HepG2 (cell line): ENCODE results near the gene TOM1L2. TPM values are rescaled to one million over a fixed set of nuclear protein-coding genes. Genes with fewer than 3 reads are reported as not detected.

Experiments used
- ATAD3A ChIP-seq: sonication (generic); formaldehyde crosslinking; IDR thresholded peaks from 2 replicates; pipeline ENCODE4 v1.4.0; 2020; ENCODE audit warnings: missing genetic modification reagents
- CEBPZ ChIP-seq: IDR thresholded peaks from 2 replicates; pipeline ENCODE4 v1.6.1; 2012; ENCODE audit warnings: low read length, improper control_type of control experiment
- CREBL2 ChIP-seq: sonication (generic); formaldehyde crosslinking; IDR thresholded peaks from 2 replicates; pipeline ENCODE4 v1.8.1; 2023; ENCODE audit warnings: missing genetic modification reagents, mild to moderate bottlenecking, borderline replicate concordance
- DMTF1 ChIP-seq: sonication (generic); formaldehyde crosslinking; IDR thresholded peaks from 2 replicates; pipeline ENCODE4 v1.4.0; 2020; ENCODE audit warnings: mild to moderate bottlenecking, missing genetic modification reagents
- GABPB1 ChIP-seq: IDR thresholded peaks from 2 replicates; pipeline ENCODE4 v1.6.1; 2016; ENCODE audit warnings: mild to moderate bottlenecking, missing genetic modification reagents, moderate library complexity, missing compliant biosample characterization
- GLI4 ChIP-seq: sonication (generic); formaldehyde crosslinking; IDR thresholded peaks from 2 replicates; pipeline ENCODE4 v1.5.1; 2020; ENCODE audit warnings: missing genetic modification reagents, mild to moderate bottlenecking, moderate library complexity, borderline replicate concordance
- HDAC2 ChIP-seq: sonication (generic); formaldehyde crosslinking; IDR thresholded peaks from 2 replicates; pipeline ENCODE4 v1.4.0; 2020; ENCODE audit warnings: missing genetic modification reagents
- KLF16 ChIP-seq, 2 experiments: sonication (generic) in 1 of 2; formaldehyde crosslinking in 1 of 2; IDR thresholded peaks; 2 replicates each; pipeline versions ENCODE4 v1.6.1 to v1.8.0; 2016 to 2023; ENCODE audit warnings: missing genetic modification reagents in 2 of 2, missing compliant biosample characterization in 1 of 2
- NFE2 ChIP-seq: sonication (generic); formaldehyde crosslinking; IDR thresholded peaks from 2 replicates; pipeline ENCODE4 v1.4.0; 2020; ENCODE audit warnings: missing genetic modification reagents
- NFKBIZ ChIP-seq: IDR thresholded peaks from 2 replicates; pipeline ENCODE4 v1.6.1; 2018; ENCODE audit warnings: missing genetic modification reagents, missing compliant biosample characterization
- NPAS2 ChIP-seq: sonication (generic); formaldehyde crosslinking; IDR thresholded peaks from 2 replicates; pipeline ENCODE4 v1.8.0; 2022; ENCODE audit warnings: mild to moderate bottlenecking, missing genetic modification reagents, borderline replicate concordance
- RFX1 ChIP-seq: fragments of 450-650 bp; IDR thresholded peaks from 2 replicates; pipeline ENCODE4 v1.6.1; 2017
- SMYD3 ChIP-seq: sonication (generic); formaldehyde crosslinking; IDR thresholded peaks from 2 replicates; pipeline ENCODE4 v1.8.1; 2023; ENCODE audit warnings: mild to moderate bottlenecking, missing genetic modification reagents
- STAT6 ChIP-seq: sonication (generic); formaldehyde crosslinking; IDR thresholded peaks from 2 replicates; pipeline ENCODE4 v1.4.0; 2020; ENCODE audit warnings: missing genetic modification reagents, mild to moderate bottlenecking, borderline replicate concordance
- TP53 ChIP-seq: sonication (generic); formaldehyde crosslinking; conservative IDR thresholded peaks from 2 replicates; pipeline ENCODE4 v1.4.0; 2020; ENCODE audit warnings: missing genetic modification reagents
- ZFX ChIP-seq: sonication (generic); formaldehyde crosslinking; IDR thresholded peaks from 2 replicates; pipeline ENCODE4 v1.4.0; 2020; ENCODE audit warnings: mild to moderate bottlenecking, low read depth, missing genetic modification reagents, moderate library complexity
- ZMAT5 ChIP-seq: sonication (generic); formaldehyde crosslinking; IDR thresholded peaks from 2 replicates; pipeline ENCODE4 v1.5.0; 2020; ENCODE audit warnings: mild to moderate bottlenecking, low read depth, missing genetic modification reagents, borderline replicate concordance
- ZNF101 ChIP-seq: sonication (generic); formaldehyde crosslinking; IDR thresholded peaks from 2 replicates; pipeline ENCODE4 v1.4.0; 2020; ENCODE audit warnings: mild to moderate bottlenecking, low read depth, missing genetic modification reagents, borderline replicate concordance
- ZNF138 ChIP-seq: sonication (generic); formaldehyde crosslinking; IDR thresholded peaks from 2 replicates; pipeline ENCODE4 v1.5.0; 2020; ENCODE audit warnings: mild to moderate bottlenecking, low read depth, missing genetic modification reagents
- ZNF546 ChIP-seq: sonication (generic); formaldehyde crosslinking; conservative IDR thresholded peaks from 2 replicates; pipeline ENCODE4 v1.8.1; 2023; ENCODE audit warnings: mild to moderate bottlenecking, missing genetic modification reagents
- ZNF672 ChIP-seq: sonication (generic); formaldehyde crosslinking; IDR thresholded peaks from 2 replicates; pipeline ENCODE4 v1.8.1; 2022; ENCODE audit warnings: missing genetic modification reagents
- ZNF850 ChIP-seq: sonication (generic); formaldehyde crosslinking; conservative IDR thresholded peaks from 2 replicates; pipeline ENCODE4 v1.9.0; 2021; ENCODE audit warnings: mild to moderate bottlenecking, missing genetic modification reagents
- polyA plus RNA-seq, 8 experiments: library from polyadenylated mRNA; depleted of rRNA in 3 of 8; stranded (reverse) in 7 of 8; unstranded in 1 of 8; fragments of >200 nt; fragmentation: Illumina TruSeq in 4 of 8; extraction: Trizol in 4 of 8; gene quantifications; 2 replicates each; pipeline versions ENCODE4 v1.2.1 to v1.2.3, GENCODE V29; 2011 to 2016; ENCODE audit warnings: low read depth in 4 of 8, missing spikeins in 1 of 8, mixed read lengths in 1 of 8; ENCODE audit not compliant: insufficient read depth in 1 of 8
- total RNA-seq, 5 experiments: library from RNA; depleted of rRNA; stranded (reverse); fragments of >200 nt; fragmentation: Illumina TruSeq; extraction: Trizol; gene quantifications; 2 replicates each; pipeline ENCODE4 v1.2.3, GENCODE V29; 2016; ENCODE audit warnings: low read depth in 1 of 5

Gene TOM1L2
- total and polyA plus RNA-seq, 2 of the 13 experiments (the other 11 are each of a cell fraction or from before 2014, with no cell fraction given) = 4.7 to 7.4 TPM

- TF ChIP-seq NFKBIZ (CRISPR knock-in tag) (no peak), RFX1 (no peak), CREBL2 (CRISPR knock-in tag) (no peak), ATAD3A (no peak), ZNF546 (0 out of 2 replicates have a peak, but pooled peaks have one; percentile 11), DMTF1 (CRISPR knock-in tag) (no peak), SMYD3 (CRISPR knock-in tag) (0 out of 2 replicates have a peak, but pooled peaks have one; percentile 5), HDAC2 (no peak), GABPB1 (no peak), STAT6 (CRISPR knock-in tag) (no peak), ZNF138 (CRISPR knock-in tag) (peak; percentile 10; the same call in 1 of the 2 replicates), ZFX (CRISPR knock-in tag) (peak; percentile 3; the same call in 1 of the 2 replicates), ZNF850 (CRISPR knock-in tag) (no peak), GLI4 (CRISPR knock-in tag) (0 out of 2 replicates have a peak, but pooled peaks have one; percentile 4), KLF16 (CRISPR knock-in tag; IDR thresholded peaks at IDR 0.05) (peak in 1 of 2 experiments; percentile 58; a peak in 2 of 4 replicates), CEBPZ (no peak), NPAS2 (CRISPR knock-in tag) (no peak), ZNF672 (CRISPR knock-in tag) (no peak), ZNF101 (0 out of 2 replicates have a peak, but pooled peaks have one; percentile 7), TP53 (no peak), ZMAT5 (no peak), NFE2 (CRISPR knock-in tag) (no peak)
Measured at GRCh38 chr17:17836818-17837379, 135.3 kb downstream of the TOM1L2 start, which contains the start of gene SREBF1 (continued).
